ENCODE measurements around the gene EFCC1. TPM values are rescaled to one million over a fixed set of nuclear protein-coding genes. Genes with fewer than 3 reads are reported as not detected.

Gene EFCC1
- total and polyA plus RNA-seq, 2 experiments from 2014 or later: 0.07 TPM; not detected in 1

DNA sequence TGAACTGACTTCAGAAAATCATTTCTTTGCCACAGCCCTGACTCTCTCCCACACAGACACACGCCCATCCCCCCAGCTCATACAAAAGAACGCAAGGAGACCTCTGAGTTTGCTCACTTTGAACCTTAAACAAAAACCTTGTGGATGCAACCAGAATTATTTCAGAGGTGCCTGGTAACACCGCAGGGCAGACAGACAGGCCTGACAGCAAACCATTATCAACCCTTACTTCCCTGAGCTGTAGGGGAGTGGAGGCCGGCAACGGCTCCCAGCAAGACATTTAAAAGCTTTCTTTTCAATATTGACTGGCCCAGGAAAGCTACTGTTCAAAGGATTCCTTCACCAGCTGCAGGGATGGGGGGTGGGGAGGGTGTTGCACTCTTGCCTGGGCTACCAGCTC is 2.0 kb upstream of the EFCC1 start:
- Histone ChIP-seq H3K27me3 (peaks cover 90% of the 10 kb centered on the region), H3K27ac (no peak overlapping the region), H3K4me1 (ENCODE audit: low read depth) (no peaks in the 10 kb centered on the region), H3K9me3 (ENCODE audit: low read depth) (no peaks in the 10 kb centered on the region), H3K4me3 (no peak overlapping the region), H3K36me3 (no peaks in the 10 kb centered on the region)
- DNase-seq (ENCODE audit: low read depth in 1 of 2, low spot score in 1 of 2): no peak
- TF ChIP-seq, protein P1, sequence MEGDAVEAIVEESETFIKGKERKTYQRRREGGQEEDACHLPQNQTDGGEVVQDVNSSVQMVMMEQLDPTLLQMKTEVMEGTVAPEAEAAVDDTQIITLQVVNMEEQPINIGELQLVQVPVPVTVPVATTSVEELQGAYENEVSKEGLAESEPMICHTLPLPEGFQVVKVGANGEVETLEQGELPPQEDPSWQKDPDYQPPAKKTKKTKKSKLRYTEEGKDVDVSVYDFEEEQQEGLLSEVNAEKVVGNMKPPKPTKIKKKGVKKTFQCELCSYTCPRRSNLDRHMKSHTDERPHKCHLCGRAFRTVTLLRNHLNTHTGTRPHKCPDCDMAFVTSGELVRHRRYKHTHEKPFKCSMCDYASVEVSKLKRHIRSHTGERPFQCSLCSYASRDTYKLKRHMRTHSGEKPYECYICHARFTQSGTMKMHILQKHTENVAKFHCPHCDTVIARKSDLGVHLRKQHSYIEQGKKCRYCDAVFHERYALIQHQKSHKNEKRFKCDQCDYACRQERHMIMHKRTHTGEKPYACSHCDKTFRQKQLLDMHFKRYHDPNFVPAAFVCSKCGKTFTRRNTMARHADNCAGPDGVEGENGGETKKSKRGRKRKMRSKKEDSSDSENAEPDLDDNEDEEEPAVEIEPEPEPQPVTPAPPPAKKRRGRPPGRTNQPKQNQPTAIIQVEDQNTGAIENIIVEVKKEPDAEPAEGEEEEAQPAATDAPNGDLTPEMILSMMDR (IDR thresholded peaks at IDR 0.05; ENCODE audit: low read depth, low read length): no peak

DNA sequence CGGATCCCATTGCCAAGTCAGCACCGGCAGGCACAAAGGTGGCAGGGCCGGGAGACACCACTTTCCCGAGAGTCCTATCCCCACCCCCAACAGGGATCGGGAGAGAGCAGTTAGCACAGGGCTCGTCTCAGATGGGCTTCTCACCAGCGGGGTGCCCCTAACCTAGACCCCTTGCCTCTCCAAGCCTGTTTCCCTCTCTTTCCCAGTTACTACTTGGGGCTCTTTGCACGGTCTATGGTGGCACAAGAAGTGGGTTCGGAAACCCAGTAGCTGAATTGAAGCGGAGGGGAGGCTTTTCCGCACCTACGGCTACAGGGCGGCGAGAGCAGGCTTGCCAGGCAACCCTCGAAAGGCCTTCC is 383 bp upstream of the EFCC1 start:
- Histone ChIP-seq H3K27ac (no peak overlapping the region), H3K36me3 (no peaks in the 10 kb centered on the region), H3K27me3 (peaks cover 92% of the 10 kb centered on the region), H3K9me3 (ENCODE audit: low read depth) (no peaks in the 10 kb centered on the region), H3K4me1 (ENCODE audit: low read depth) (no peaks in the 10 kb centered on the region), H3K4me3 (peak overlapping the region; percentile 37)
- TF ChIP-seq, protein P1 (IDR thresholded peaks at IDR 0.05; ENCODE audit: low read depth, low read length): no peak
- DNase-seq (ENCODE audit: low read depth in 1 of 2, low spot score in 1 of 2): no peak

DNA sequence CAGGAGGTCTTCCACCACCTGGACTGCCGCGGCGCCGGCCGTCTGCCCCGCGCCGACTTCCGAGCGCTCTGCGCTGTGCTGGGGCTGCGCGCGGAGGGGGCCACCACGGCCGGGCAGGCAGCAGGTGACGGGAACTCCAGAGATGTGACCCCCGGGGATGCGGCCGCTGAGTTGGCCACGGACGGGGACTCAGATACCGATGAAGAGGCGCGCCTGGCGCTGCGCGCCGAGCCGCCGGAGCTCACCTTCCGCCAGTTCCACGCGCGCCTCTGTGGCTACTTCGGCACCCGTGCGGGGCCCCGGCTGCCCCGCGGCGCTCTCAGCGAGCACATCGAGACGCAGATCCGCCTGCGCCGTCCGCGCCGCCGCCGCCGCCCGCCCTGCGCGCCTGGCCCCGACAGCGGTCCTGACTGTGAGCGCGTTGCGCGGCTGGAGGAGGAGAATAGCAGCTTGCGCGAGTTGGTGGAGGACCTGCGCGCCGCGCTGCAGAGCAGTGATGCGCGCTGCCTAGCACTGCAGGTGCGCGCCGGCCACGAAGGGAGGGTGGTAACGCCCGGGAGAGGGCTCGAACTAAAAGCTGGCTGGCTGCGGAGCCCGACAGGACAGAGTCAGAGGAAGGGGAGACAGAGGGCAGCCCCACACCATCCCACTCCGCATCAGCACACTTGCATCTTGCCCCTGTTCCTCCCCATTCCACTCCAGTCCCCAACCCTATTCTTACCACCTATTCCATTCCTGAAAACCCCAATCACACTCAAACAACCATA is 885 bp downstream of the EFCC1 start:
- TF ChIP-seq, protein P1 (IDR thresholded peaks at IDR 0.05; ENCODE audit: low read depth, low read length): no peak
- DNase-seq (ENCODE audit: low read depth in 1 of 2, low spot score in 1 of 2): peak in 1 of 2 donors; percentile 51
- peaks cover 92% of the 10 kb centered on the region for H3K27me3 ChIP-seq
- peak overlapping the region; percentile 37 for H3K4me3 ChIP-seq
- H3K9me3 ChIP-seq (ENCODE audit: low read depth): no peaks in the 10 kb centered on the region
- H3K4me1 ChIP-seq (ENCODE audit: low read depth): no peaks in the 10 kb centered on the region
- no peak overlapping the region for H3K27ac ChIP-seq
- no peaks in the 10 kb centered on the region for H3K36me3 ChIP-seq

DNA sequence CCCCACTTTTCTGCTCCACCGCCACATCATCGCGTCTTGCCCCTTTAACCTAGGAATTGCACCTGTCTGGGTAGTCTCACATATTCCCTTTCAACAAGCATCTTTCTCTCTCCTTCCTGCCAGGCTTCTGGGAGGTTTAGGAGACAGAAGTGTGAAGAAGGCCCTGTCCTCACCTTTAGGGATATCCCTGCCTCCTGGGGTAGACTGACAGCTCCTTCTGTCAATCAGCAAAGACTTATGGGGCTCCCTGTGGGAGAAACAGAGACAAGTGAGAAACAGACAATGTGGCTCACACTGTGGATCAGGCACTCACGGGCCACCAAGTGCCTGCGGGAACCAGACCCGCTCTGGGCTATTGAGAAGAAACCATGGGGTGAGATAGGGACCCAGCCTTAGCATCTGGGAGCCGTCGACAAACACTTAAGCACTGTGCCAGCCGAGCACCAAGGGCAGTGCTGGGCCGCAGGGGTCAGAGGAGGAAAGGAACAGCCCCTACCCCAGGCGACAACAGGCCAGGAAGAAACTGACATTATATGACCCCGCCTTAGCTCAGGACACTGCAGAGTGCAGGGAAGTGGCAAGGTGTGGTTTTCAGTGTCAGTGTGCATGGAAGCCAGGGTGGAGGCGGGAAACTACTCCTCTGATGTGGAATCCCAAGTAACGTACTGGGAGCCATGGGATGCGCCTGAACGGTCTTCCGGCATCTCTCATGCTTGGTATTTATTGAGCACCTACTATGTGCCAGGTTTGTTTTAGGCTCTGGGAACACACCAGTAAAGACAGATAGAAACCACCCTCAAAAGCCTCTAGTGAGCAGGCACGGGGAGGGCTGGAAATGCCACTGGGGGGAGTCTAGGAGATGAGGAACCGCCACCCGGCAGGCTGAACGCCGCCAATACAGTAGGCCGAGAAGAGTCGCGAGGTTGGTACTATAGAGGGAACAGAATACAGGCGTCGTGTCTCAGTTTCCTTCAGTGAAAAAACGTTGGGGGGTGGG is 1.8 kb downstream of the EFCC1 start:
- Histone ChIP-seq H3K4me1 (ENCODE audit: low read depth) (no peaks in the 10 kb centered on the region), H3K9me3 (ENCODE audit: low read depth) (no peaks in the 10 kb centered on the region), H3K27ac (no peak overlapping the region), H3K4me3 (no peak overlapping the region), H3K27me3 (peaks cover 97% of the 10 kb centered on the region), H3K36me3 (no peaks in the 10 kb centered on the region)
- TF ChIP-seq, protein P1 (IDR thresholded peaks at IDR 0.05; ENCODE audit: low read depth, low read length): no peak
- no peak for DNase-seq (ENCODE audit: low read depth in 1 of 2, low spot score in 1 of 2)

DNA sequence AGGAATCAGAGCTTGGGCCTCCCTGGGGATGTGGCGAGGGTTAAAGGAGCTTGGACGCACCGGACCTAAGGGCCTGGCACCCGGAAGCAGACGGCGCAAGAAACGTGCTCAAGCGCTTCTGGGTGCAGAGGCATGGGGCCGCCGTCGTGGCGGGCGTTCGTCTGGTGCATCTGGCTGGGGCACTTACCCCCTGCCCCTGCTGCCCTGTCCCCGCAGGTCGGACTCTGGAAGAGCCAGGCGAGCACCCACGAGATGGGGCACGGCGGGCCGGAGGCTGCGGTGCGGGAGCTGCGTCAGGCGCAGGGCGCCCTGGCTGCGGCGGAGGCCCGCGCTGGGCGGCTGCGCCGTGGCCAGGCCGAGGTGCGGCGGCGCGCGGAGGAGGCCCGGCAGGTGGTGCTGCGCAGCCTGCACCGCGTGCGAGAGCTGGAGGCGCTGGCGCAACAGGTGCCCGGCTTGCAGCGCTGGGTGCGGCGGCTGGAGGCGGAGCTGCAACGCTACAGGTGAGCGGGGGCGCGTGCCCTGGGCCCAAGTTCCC is 2.5 kb downstream of the EFCC1 start:
- no peaks in the 10 kb centered on the region for H3K9me3 ChIP-seq (ENCODE audit: low read depth)
- peaks cover 98% of the 10 kb centered on the region for H3K27me3 ChIP-seq
- H3K27ac ChIP-seq: no peak overlapping the region
- H3K36me3 ChIP-seq: no peaks in the 10 kb centered on the region
- no peaks in the 10 kb centered on the region for H3K4me1 ChIP-seq (ENCODE audit: low read depth)
- no peak overlapping the region for H3K4me3 ChIP-seq
- DNase-seq (ENCODE audit: low read depth in 1 of 2, low spot score in 1 of 2): peak in 1 of 2 donors; percentile 64
- TF ChIP-seq, protein P1 (IDR thresholded peaks at IDR 0.05; ENCODE audit: low read depth, low read length): no peak

Measured in cardiac muscle cell (in vitro differentiated cells and primary cell).